Sigmoid colon (tissue), 4 donors: Measurements from ENCODE around the gene GPR85.

Source experiments
- CTCF ChIP-seq, 4 experiments: fragments of 450-650 bp in 3 of 4; fragments of 200-600 bp in 1 of 4; IDR thresholded peaks; one replicate each; pipeline ENCODE4 v1.5.1; 2016 to 2019; ENCODE audit warnings: antibody characterized with exemption in 4 of 4, mild to moderate bottlenecking in 3 of 4, moderate library complexity in 2 of 4
- EP300 ChIP-seq, 4 donors: sonication (generic); formaldehyde crosslinking; IDR thresholded peaks; one replicate each; pipeline ENCODE4 v1.6.1; 2017; ENCODE audit warnings: antibody characterized with exemption in 4 of 4
- POLR2A ChIP-seq, 2 donors: fragments of 450-650 bp; IDR thresholded peaks; one replicate each; pipeline ENCODE4 v1.6.1; 2016; ENCODE audit warnings: antibody characterized with exemption in 2 of 2, mild to moderate bottlenecking in 2 of 2, moderate library complexity in 2 of 2
- POLR2AphosphoS5 ChIP-seq, 4 donors: sonication (generic); formaldehyde crosslinking; IDR thresholded peaks; one replicate each; pipeline ENCODE4 v1.6.1; 2017; ENCODE audit warnings: antibody characterized with exemption in 4 of 4

GRCh38 chr7:113085781-113086390 is 741 bp downstream of the GPR85 start:
- TF ChIP-seq CTCF (IDR thresholded peaks at IDR 0.05) (no peak), EP300 (IDR thresholded peaks at IDR 0.05) (no peak), POLR2A (IDR thresholded peaks at IDR 0.05) (no peak), POLR2AphosphoS5 (IDR thresholded peaks at IDR 0.05) (no peak)
